NCI-H82 treated with DMSO at 0.1 percent for 48 hours (cell line): Measurements from ENCODE around the gene KRTAP27-1.

Experiments
- DNase-seq: peaks from one replicate; lab custom pipeline; 2025; ENCODE audit not compliant: unreplicated experiment; lab: John Stamatoyannopoulos, UW

KRTAP27-1 gene

GRCh38 chr21:30337276-30337744 lies at the start of gene KRTAP27-1:
Gene KRTAP27-1 (minus strand): TSS chr21:30337694. CDS start chr21:30337668, 26 bp downstream.
- no peak for DNase-seq

- DNase-seq, result no peak
Observed at GRCh38 chr21:30382201-30382600, 44.7 kb upstream of the KRTAP27-1 start.

GRCh38 chr21:30372139-30372770 lies 34.8 kb upstream of the KRTAP27-1 start, which contains the start of gene KRTAP13-2:
Gene KRTAP13-2 (minus strand): TSS chr21:30372271. CDS start chr21:30372213, 58 bp downstream.
- no peak for DNase-seq

GRCh38 chr21:30355906-30356305 lies 18.4 kb upstream of the KRTAP27-1 start:
- DNase-seq, result no peak

- no peak for DNase-seq
Observed at GRCh38 chr21:30354308-30355005, 17.0 kb upstream of the KRTAP27-1 start.

- DNase-seq, result no peak
Observed at GRCh38 chr21:30351534-30351933, 14.0 kb upstream of the KRTAP27-1 start.

- no peak for DNase-seq
Observed at GRCh38 chr21:30349572-30349971, 12.1 kb upstream of the KRTAP27-1 start.

- no peak for DNase-seq
Observed at GRCh38 chr21:30348506-30348905, 11.0 kb upstream of the KRTAP27-1 start, which contains the start of gene KRTAP23-1. Gene KRTAP23-1 (minus strand): TSS chr21:30348606. CDS start chr21:30348606, 0 bp downstream.

- DNase-seq, result no peak
Observed at GRCh38 chr21:30345014-30345413, 7.5 kb upstream of the KRTAP27-1 start.

- DNase-seq, result peak; percentile 5
Observed at GRCh38 chr21:30340714-30341573, 3.5 kb upstream of the KRTAP27-1 start.

- DNase-seq, result no peak
Observed at GRCh38 chr21:30338717-30339116, 1.2 kb upstream of the KRTAP27-1 start.

- DNase-seq, result no peak
Observed at GRCh38 chr21:30337772-30338171, 278 bp upstream of the KRTAP27-1 start.

- no peak for DNase-seq
Observed at GRCh38 chr21:30336596-30336995, 898 bp downstream of the KRTAP27-1 start.

- no peak for DNase-seq
Observed at GRCh38 chr21:30333736-30334135, 3.8 kb downstream of the KRTAP27-1 start.

GRCh38 chr21:30332681-30333080 lies 4.8 kb downstream of the KRTAP27-1 start:
- no peak for DNase-seq

GRCh38 chr21:30329203-30329875 lies 8.2 kb downstream of the KRTAP27-1 start:
- DNase-seq, result no peak

GRCh38 chr21:30326390-30326789 lies 11.1 kb downstream of the KRTAP27-1 start:
- DNase-seq, result no peak

GRCh38 chr21:30320215-30320614 lies 17.3 kb downstream of the KRTAP27-1 start, which contains the start of gene KRTAP26-1:
Gene KRTAP26-1 (minus strand): TSS chr21:30320315. CDS start chr21:30320035, 280 bp downstream.
- no peak for DNase-seq

GRCh38 chr21:30315701-30316100 lies 21.8 kb downstream of the KRTAP27-1 start:
- DNase-seq, result no peak

- no peak for DNase-seq
Observed at GRCh38 chr21:30306884-30307283, 30.6 kb downstream of the KRTAP27-1 start.

- DNase-seq, result no peak
Observed at GRCh38 chr21:30305136-30305535, 32.4 kb downstream of the KRTAP27-1 start.
